RWPE1 (cell line): Measurements from ENCODE around the gene MYO9B.
A peak's percentile ranks its signal among the peaks of the same experiment; 100 is the strongest.

Experiments
- CTCF ChIA-PET: fragments of 350-600 bp; sonication (Branson Sonifier 250); formaldehyde crosslinking; extraction: SDS; loops from one replicate; lab custom pipeline; 2021; lab: Yijun Ruan, JAX
- POLR2A ChIA-PET: fragments of 400-600 bp; formaldehyde crosslinking; extraction: SDS; loops from one replicate; lab custom pipeline; 2020; ENCODE audit warnings: antibody characterized with exemption; ENCODE audit not compliant: low non-redundant PET; lab: Yijun Ruan, JAX
- DNase-seq: peaks from one replicate; pipeline ENCODE4 v3.0.0; 2012; ENCODE audit warnings: low spot score
- H3K27ac ChIP-seq: fragments of 450-650 bp; 2 replicates; pipeline ENCODE4 v1.5.1; 2017
- CTCF ChIP-seq: fragments of 450-650 bp; conservative IDR thresholded peaks from 2 replicates; pipeline ENCODE4 v1.5.1; 2017; ENCODE audit warnings: low read depth, mild to moderate bottlenecking

MYO9B gene

DNA sequence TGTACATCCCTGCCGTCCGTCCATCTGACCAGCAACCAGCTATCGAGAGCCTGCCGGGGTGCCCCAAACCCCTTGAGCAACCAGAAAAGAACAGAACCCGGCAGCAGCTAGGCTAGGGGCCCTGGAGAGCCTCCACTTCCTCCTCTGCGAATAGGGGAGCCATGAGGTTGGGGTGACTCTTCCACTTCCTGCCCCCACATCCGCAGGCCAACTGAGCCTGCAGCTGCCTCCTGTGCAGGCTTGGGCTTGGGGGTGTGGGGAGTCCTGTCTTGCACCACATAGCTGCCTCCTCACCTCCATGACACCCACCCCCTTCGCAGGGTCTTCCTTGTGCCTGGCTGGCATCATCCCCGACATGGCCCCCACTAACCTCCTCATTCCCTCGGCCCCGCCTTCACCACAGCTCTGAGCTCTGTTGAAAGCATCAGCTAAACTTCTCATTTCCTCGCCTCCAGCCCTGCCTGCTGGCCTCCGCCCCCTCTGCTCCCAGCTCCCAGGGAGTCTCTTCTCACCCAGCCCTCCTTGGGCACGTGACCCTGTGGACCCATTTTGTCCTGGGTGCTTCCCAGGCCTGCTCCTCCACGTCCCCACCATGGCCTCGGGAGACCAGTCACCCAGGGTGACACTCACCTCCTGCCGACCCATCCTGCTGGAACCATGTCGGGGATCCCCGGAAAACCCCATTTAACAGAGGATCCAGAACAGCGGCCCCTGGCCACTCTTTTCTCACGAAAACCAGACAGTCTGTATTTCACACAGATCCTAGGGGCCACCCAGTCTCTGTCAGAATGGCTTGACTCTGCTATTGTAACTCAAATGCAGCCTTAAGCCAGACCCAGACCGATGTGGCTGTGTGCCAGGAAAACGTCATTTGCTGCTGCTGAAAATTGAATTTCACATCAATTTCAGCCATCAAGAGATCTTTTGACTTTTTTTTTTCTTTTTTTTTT is 50.4 kb downstream of the MYO9B start:
- peak overlapping the region; percentile 55 for H3K27ac ChIP-seq
- ChIA-PET POLR2A (no interaction called here), CTCF (no interaction called here)
- DNase-seq: no peak
- no peak for TF ChIP-seq CTCF

DNA sequence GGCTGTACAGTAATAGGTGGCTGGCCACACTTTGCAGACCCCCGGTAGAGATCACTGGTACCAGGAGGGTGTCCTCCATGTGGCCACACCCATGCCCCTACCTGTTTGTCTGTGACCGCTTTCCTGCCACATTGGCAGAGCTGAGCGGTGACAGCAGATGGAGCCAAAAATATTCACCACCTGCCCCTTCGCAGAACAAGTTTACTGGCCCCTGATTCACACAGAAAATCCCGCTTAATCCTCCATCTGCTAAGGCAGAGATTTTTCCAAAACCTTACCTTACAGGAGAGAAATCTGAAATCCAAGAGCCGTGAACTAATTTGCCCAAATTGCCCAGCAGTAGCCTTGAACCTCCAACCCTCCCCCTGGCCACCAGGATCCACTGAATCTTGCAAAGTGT is 52.1 kb downstream of the MYO9B start:
- ChIA-PET CTCF (no interaction called here), POLR2A (no interaction called here)
- no peak for TF ChIP-seq CTCF
- H3K27ac ChIP-seq: peak overlapping the region; percentile 56; the same call in 1 of the 2 replicates
- no peak for DNase-seq

GRCh38 chr19:17128403-17128802 is 52.8 kb downstream of the MYO9B start:
- CTCF ChIA-PET: no interaction called here
- DNase-seq: no peak
- TF ChIP-seq CTCF: no peak
- H3K27ac ChIP-seq: peak overlapping the region; percentile 56
- POLR2A ChIA-PET: no interaction called here

GRCh38 chr19:17128820-17129219 is 53.2 kb downstream of the MYO9B start:
- ChIA-PET POLR2A (no interaction called here), CTCF (no interaction called here)
- no peak for DNase-seq
- H3K27ac ChIP-seq: peak overlapping the region; percentile 56
- no peak for TF ChIP-seq CTCF

GRCh38 chr19:17129377-17129776 is 53.8 kb downstream of the MYO9B start:
- TF ChIP-seq CTCF: no peak
- DNase-seq: no peak
- ChIA-PET POLR2A (no interaction called here), CTCF (no interaction called here)
- peak overlapping the region; percentile 56 for H3K27ac ChIP-seq

DNA sequence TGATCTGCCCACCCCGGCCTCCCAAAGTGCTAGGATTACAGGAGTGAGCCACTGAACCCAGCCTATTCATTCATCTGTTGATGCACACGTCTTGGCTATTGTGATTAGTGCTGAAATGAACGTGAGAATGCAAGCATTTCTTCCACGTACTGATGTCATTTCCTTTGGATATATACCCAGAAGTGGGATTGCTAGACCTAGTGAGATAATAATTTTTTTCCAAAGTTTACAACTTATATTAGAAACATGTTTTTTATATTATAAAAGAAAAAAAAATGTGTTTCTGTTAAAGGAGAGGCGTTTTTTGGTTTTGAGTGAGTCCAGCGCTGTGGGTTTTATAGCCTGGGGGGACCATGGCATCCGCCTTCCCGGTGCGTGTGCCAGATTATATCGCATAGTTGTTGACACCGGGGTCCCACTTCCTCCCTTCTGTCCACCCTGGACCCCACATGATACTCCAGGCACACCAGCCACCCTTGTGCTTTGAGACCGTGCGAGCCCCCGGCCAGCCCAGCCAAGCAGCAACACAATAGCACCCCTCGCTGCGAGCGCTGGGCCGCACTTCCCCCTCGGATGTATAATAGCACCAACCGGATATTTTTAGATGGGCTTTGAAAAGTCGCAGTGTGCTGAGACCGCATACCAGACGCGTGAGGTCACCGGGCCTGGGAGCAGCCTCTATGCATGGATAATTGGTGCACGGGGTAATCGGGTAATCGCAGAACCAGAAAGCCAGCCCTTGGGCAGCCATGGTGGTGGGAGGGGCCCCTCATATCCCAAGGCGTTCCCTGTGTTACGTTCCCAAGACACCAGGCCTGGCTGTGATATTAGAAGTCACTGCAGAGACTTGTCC is 59.6 kb downstream of the MYO9B start:
- H3K27ac ChIP-seq: peak overlapping the region; percentile 95
- ChIA-PET POLR2A (no interaction called here), CTCF (no interaction called here)
- TF ChIP-seq CTCF: no peak
- DNase-seq: peak; percentile 86
